Osteocyte (in vitro differentiated cells): ENCODE results near the gene MGAT5. TPM values are rescaled to one million over a fixed set of nuclear protein-coding genes. Genes with fewer than 3 reads are reported as not detected.

ENCODE experiments used
- DNase-seq: peaks from one replicate; pipeline ENCODE4 v3.0.0; 2021; ENCODE audit warnings: mixed read lengths; ENCODE audit not compliant: unreplicated experiment; ENCODE audit errors: extremely low spot score
- H3K27ac Mint-ChIP-seq: one replicate; pipeline ENCODE4 v1.8.0; 2021; ENCODE audit warnings: mild to moderate bottlenecking, mixed read lengths; ENCODE audit not compliant: unreplicated experiment
- H3K27me3 Mint-ChIP-seq: one replicate; pipeline ENCODE4 v1.8.0; 2021; ENCODE audit warnings: mixed read lengths; ENCODE audit not compliant: unreplicated experiment
- H3K36me3 Mint-ChIP-seq: one replicate; pipeline ENCODE4 v1.8.0; 2021; ENCODE audit warnings: mixed read lengths; ENCODE audit not compliant: unreplicated experiment
- H3K4me1 Mint-ChIP-seq: one replicate; pipeline ENCODE4 v1.8.0; 2021; ENCODE audit warnings: mixed read lengths; ENCODE audit not compliant: unreplicated experiment
- H3K4me3 Mint-ChIP-seq: one replicate; pipeline ENCODE4 v1.8.0; 2021; ENCODE audit warnings: mild to moderate bottlenecking, moderate library complexity, mixed read lengths; ENCODE audit not compliant: unreplicated experiment
- H3K9me3 Mint-ChIP-seq: one replicate; pipeline ENCODE4 v1.8.0; 2021; ENCODE audit warnings: mixed read lengths; ENCODE audit not compliant: unreplicated experiment
- CTCF ChIP-seq: fragments of 200-600 bp; sonication (generic); IDR thresholded peaks from 2 replicates; pipeline ENCODE4 v1.5.0; 2021; ENCODE audit warnings: antibody characterized with exemption, mild to moderate bottlenecking, moderate library complexity
- total RNA-seq: library from RNA; stranded (reverse); gene quantifications from 2 replicates; pipeline ENCODE4 v1.2.1, GENCODE V29; 2021

Gene MGAT5
- total RNA-seq, 1 donor from 2014 or later: 22.6 TPM

- Mint-ChIP-seq H3K4me1 (peaks cover 40% of the 10 kb centered on the region), H3K9me3 (no peaks in the 10 kb centered on the region), H3K4me3 (no peak overlapping the region), H3K27ac (peak overlapping the region; percentile 75), H3K36me3 (no peaks in the 10 kb centered on the region), H3K27me3 (no peaks in the 10 kb centered on the region)
- DNase-seq: no peak
- no peak for TF ChIP-seq CTCF
Observed at GRCh38 chr2:134401789-134402188, 147.9 kb downstream of the MGAT5 start.

GRCh38 chr2:134402410-134402809, 148.5 kb downstream of the MGAT5 start:
- H3K27ac Mint-ChIP-seq: peak overlapping the region; percentile 75

GRCh38 chr2:134405611-134406081, 151.8 kb downstream of the MGAT5 start:
- H3K36me3 Mint-ChIP-seq: no peaks in the 10 kb centered on the region
- H3K4me3 Mint-ChIP-seq: no peak overlapping the region
- H3K9me3 Mint-ChIP-seq: no peaks in the 10 kb centered on the region
- TF ChIP-seq CTCF: no peak
- H3K4me1 Mint-ChIP-seq: peaks cover 32% of the 10 kb centered on the region
- H3K27ac Mint-ChIP-seq: no peak overlapping the region
- no peak for DNase-seq
- no peaks in the 10 kb centered on the region for H3K27me3 Mint-ChIP-seq

More at GRCh38 chr2:134402410-134402809, 148.5 kb downstream of the MGAT5 start:
- DNase-seq: no peak
- peak; percentile 6 for TF ChIP-seq CTCF
- Mint-ChIP-seq H3K9me3 (no peaks in the 10 kb centered on the region), H3K4me3 (no peak overlapping the region), H3K27me3 (no peaks in the 10 kb centered on the region), H3K36me3 (no peaks in the 10 kb centered on the region), H3K4me1 (peaks cover 40% of the 10 kb centered on the region)

GRCh38 chr2:134406311-134406710, 152.4 kb downstream of the MGAT5 start:
- H3K9me3 Mint-ChIP-seq: no peaks in the 10 kb centered on the region

GRCh38 chr2:134406736-134407135, 152.9 kb downstream of the MGAT5 start:
- H3K4me3 Mint-ChIP-seq: no peak overlapping the region
- TF ChIP-seq CTCF: no peak
- no peaks in the 10 kb centered on the region for H3K36me3 Mint-ChIP-seq
- H3K27ac Mint-ChIP-seq: no peak overlapping the region
- no peaks in the 10 kb centered on the region for H3K9me3 Mint-ChIP-seq
- H3K27me3 Mint-ChIP-seq: no peaks in the 10 kb centered on the region
- DNase-seq: no peak
- H3K4me1 Mint-ChIP-seq: peaks cover 24% of the 10 kb centered on the region

More at GRCh38 chr2:134406311-134406710, 152.4 kb downstream of the MGAT5 start:
- no peak overlapping the region for H3K4me3 Mint-ChIP-seq
- H3K36me3 Mint-ChIP-seq: no peaks in the 10 kb centered on the region
- H3K27ac Mint-ChIP-seq: no peak overlapping the region
- H3K4me1 Mint-ChIP-seq: peaks cover 25% of the 10 kb centered on the region
- DNase-seq: no peak
- TF ChIP-seq CTCF: no peak
- H3K27me3 Mint-ChIP-seq: no peaks in the 10 kb centered on the region
